Mesothelial cell of epicardium (in vitro differentiated cells): Measurements from ENCODE around the gene TRIM34. TPM values are rescaled to one million over a fixed set of nuclear protein-coding genes. Genes with fewer than 3 reads are reported as not detected.

ENCODE experiments used
- DNase-seq, 2 experiments: peaks; one replicate each; pipeline ENCODE4 v3.0.0; 2021; ENCODE audit warnings: low spot score in 2 of 2; ENCODE audit not compliant: unreplicated experiment in 2 of 2
- H3K27ac Mint-ChIP-seq: 2 replicates; pipeline ENCODE4 v1.8.0; 2021; ENCODE audit warnings: mixed read lengths
- H3K27me3 Mint-ChIP-seq: 2 replicates; pipeline ENCODE4 v1.8.0; 2021; ENCODE audit warnings: low read depth, mixed read lengths
- H3K36me3 Mint-ChIP-seq: 2 replicates; pipeline ENCODE4 v1.8.0; 2021; ENCODE audit warnings: mixed read lengths
- H3K4me1 Mint-ChIP-seq: 2 replicates; pipeline ENCODE4 v1.8.0; 2021; ENCODE audit warnings: mixed read lengths
- H3K4me3 Mint-ChIP-seq: 2 replicates; pipeline ENCODE4 v1.8.0; 2021; ENCODE audit warnings: mild to moderate bottlenecking, moderate library complexity, mixed read lengths
- H3K9me3 Mint-ChIP-seq: 2 replicates; pipeline ENCODE4 v1.8.0; 2021; ENCODE audit warnings: mixed read lengths
- total RNA-seq: library from RNA; stranded (reverse); gene quantifications from 3 replicates; pipeline ENCODE4 v1.2.1, GENCODE V29; 2021
- TF ChIP-seq, protein P1 (sequence below): fragments of 200-600 bp; sonication (generic); IDR thresholded peaks from one replicate; pipeline ENCODE4 v1.5.0; 2021; ENCODE audit warnings: antibody characterized with exemption; ENCODE audit not compliant: unreplicated experiment

The TRIM34 gene
- total RNA-seq, 1 donor from 2014 or later = 5.0 TPM

DNA sequence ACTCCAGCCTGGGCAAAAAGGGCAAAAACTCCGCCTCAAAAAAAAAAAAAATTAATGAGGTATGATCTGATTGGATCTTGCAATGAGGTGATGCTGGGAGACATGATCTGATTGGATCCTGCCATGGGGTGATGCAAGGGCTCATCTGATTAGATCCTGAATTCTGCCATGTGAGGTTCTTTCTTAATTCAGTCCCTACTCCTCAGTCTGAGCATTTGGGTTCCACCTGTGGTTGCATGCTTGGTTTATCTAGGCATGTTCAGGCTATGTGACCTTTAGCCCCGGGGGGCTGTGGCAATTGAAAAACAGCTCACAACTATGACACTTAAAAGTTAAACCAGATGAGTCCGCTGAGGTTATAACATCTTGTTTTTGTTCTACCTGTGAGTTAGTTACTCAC is 33.2 kb upstream of the TRIM34 start:
- no peaks in the 10 kb centered on the region for H3K27me3 Mint-ChIP-seq
- TF ChIP-seq, protein P1, sequence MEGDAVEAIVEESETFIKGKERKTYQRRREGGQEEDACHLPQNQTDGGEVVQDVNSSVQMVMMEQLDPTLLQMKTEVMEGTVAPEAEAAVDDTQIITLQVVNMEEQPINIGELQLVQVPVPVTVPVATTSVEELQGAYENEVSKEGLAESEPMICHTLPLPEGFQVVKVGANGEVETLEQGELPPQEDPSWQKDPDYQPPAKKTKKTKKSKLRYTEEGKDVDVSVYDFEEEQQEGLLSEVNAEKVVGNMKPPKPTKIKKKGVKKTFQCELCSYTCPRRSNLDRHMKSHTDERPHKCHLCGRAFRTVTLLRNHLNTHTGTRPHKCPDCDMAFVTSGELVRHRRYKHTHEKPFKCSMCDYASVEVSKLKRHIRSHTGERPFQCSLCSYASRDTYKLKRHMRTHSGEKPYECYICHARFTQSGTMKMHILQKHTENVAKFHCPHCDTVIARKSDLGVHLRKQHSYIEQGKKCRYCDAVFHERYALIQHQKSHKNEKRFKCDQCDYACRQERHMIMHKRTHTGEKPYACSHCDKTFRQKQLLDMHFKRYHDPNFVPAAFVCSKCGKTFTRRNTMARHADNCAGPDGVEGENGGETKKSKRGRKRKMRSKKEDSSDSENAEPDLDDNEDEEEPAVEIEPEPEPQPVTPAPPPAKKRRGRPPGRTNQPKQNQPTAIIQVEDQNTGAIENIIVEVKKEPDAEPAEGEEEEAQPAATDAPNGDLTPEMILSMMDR = no peak
- peaks cover 9% of the 10 kb centered on the region for H3K4me1 Mint-ChIP-seq
- no peak overlapping the region for H3K4me3 Mint-ChIP-seq
- peaks cover 7% of the 10 kb centered on the region for H3K9me3 Mint-ChIP-seq
- H3K36me3 Mint-ChIP-seq = peaks cover 6% of the 10 kb centered on the region
- no peak for DNase-seq
- no peak overlapping the region for H3K27ac Mint-ChIP-seq

DNA sequence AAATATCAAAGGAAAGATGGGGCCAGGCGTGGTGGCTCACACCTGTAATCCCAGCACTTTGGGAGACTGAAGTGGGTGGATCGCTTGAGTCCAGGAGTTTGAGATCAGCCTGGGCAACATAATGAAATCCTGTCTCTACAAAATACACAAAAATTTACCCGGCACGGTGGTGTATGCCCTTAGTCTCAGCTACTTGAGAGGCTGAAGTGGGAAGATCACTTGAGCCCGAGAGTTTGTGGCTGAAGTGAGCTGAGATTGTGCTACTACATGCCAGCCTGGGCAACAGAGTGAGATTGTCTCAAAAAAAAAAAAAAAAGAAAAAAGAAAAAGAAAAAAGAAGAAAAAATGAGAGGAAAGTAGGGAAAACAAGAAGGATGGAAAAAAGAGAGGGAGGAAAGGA is 32.2 kb upstream of the TRIM34 start:
- peak overlapping the region; percentile 43 for H3K27ac Mint-ChIP-seq
- DNase-seq = no peak
- H3K27me3 Mint-ChIP-seq = no peaks in the 10 kb centered on the region
- H3K36me3 Mint-ChIP-seq = peaks cover 6% of the 10 kb centered on the region
- H3K4me1 Mint-ChIP-seq = peaks cover 18% of the 10 kb centered on the region
- no peak overlapping the region for H3K4me3 Mint-ChIP-seq
- TF ChIP-seq, protein P1 = no peak
- H3K9me3 Mint-ChIP-seq = peaks cover 7% of the 10 kb centered on the region

DNA sequence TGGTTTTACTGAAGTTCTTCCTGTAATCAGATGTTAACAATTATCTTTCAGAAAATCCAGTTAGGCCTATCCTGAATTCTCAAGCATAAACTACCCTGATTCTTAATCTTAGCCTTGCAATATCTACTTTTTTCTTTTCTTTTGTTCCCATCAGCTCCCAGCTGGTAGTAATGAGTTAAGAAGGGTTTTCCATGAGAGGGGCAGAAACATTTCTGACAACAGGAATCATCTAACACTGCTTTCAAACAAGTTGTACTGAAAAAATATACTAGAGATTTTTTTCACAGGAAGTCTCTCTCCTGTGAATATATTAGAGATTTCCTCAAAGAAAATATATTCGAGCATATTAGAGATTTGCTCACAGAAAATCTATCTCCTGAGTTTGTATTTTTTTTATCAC is 31.7 kb upstream of the TRIM34 start:
- Mint-ChIP-seq H3K27ac (peak overlapping the region; percentile 91), H3K4me1 (peaks cover 24% of the 10 kb centered on the region), H3K36me3 (peaks cover 6% of the 10 kb centered on the region), H3K4me3 (no peak overlapping the region), H3K9me3 (peaks cover 7% of the 10 kb centered on the region), H3K27me3 (no peaks in the 10 kb centered on the region)
- TF ChIP-seq, protein P1 = no peak
- no peak for DNase-seq

- peak in 1 of 2 experiments; percentile 54 for DNase-seq
- Mint-ChIP-seq H3K27ac (peak within 1 kb of the TSS; percentile 98), H3K27me3 (no peaks in the 10 kb centered on the region), H3K4me3 (peak within 1 kb of the TSS; percentile 92), H3K36me3 (no peaks in the 10 kb centered on the region), H3K4me1 (peaks cover 48% of the 10 kb centered on the region), H3K9me3 (no peaks in the 10 kb centered on the region)
- TF ChIP-seq, protein P1 = no peak
Observed at GRCh38 chr11:5596607-5597201, 28.1 kb upstream of the TRIM34 start, which contains the start of gene TRIM6. Gene TRIM6 (plus strand): TSS chr11:5596637. CDS start chr11:5596898, 261 bp downstream.

GRCh38 chr11:5597953-5598352 is 26.8 kb upstream of the TRIM34 start:
- Mint-ChIP-seq H3K27me3 (no peaks in the 10 kb centered on the region), H3K9me3 (no peaks in the 10 kb centered on the region), H3K4me1 (peaks cover 48% of the 10 kb centered on the region), H3K4me3 (peak overlapping the region; percentile 92), H3K27ac (peak overlapping the region; percentile 80), H3K36me3 (no peaks in the 10 kb centered on the region)
- no peak for DNase-seq
- TF ChIP-seq, protein P1 = no peak
